HL-60 (cell line): ENCODE results near the gene FBXW9.
A peak's percentile ranks its signal among the peaks of the same experiment; 100 is the strongest.
"Not testable (repeated sequence)": the region's sequence is repeated elsewhere in the genome, so short reads cannot be mapped to it uniquely, and the experiment has no call there.

Experiments used
- DNase-seq, 2 experiments: peaks; one replicate each; pipeline ENCODE4 v3.0.0-alpha.2; 2010 to 2020; ENCODE audit warnings: low read depth in 1 of 2, low spot score in 1 of 2
- H3K27ac ChIP-seq: fragments of 250-450 bp; sonication (Bioruptor Pico); replicated peaks from 2 replicates; pipeline ENCODE4 v1.5.1; 2020; ENCODE audit warnings: mild to moderate bottlenecking, moderate library complexity
- H3K27me3 ChIP-seq: fragments of 250-450 bp; sonication (Bioruptor Pico); 2 replicates; pipeline ENCODE4 v1.5.1; 2021; ENCODE audit warnings: mild to moderate bottlenecking, moderate library complexity; ENCODE audit not compliant: insufficient read depth, poor library complexity, severe bottlenecking
- H3K4me3 ChIP-seq: replicated peaks from 2 replicates; pipeline ENCODE4 v1.5.1; 2011; ENCODE audit warnings: mild to moderate bottlenecking, control low read depth, low read length; ENCODE audit not compliant: insufficient read depth
- GABPA ChIP-seq: IDR thresholded peaks from 2 replicates; pipeline ENCODE4 v1.6.1; 2012; ENCODE audit warnings: low read depth
- POLR2AphosphoS5 ChIP-seq: IDR thresholded peaks from 2 replicates; pipeline ENCODE4 v1.6.1; 2012; ENCODE audit warnings: low read depth
- REST ChIP-seq: IDR thresholded peaks from 2 replicates; pipeline ENCODE4 v1.6.1; 2012; ENCODE audit warnings: low read depth; ENCODE audit not compliant: insufficient replicate concordance
- SPI1 ChIP-seq: IDR thresholded peaks from 2 replicates; pipeline ENCODE4 v1.6.1; 2012; ENCODE audit warnings: low read depth, mild to moderate bottlenecking, borderline replicate concordance
- TF ChIP-seq, protein P1 (sequence below): IDR thresholded peaks from one replicate; pipeline ENCODE4 v1.5.1; 2011; ENCODE audit warnings: low read length, control low read depth, inconsistent platforms; ENCODE audit not compliant: insufficient read depth

Gene FBXW9

DNA sequence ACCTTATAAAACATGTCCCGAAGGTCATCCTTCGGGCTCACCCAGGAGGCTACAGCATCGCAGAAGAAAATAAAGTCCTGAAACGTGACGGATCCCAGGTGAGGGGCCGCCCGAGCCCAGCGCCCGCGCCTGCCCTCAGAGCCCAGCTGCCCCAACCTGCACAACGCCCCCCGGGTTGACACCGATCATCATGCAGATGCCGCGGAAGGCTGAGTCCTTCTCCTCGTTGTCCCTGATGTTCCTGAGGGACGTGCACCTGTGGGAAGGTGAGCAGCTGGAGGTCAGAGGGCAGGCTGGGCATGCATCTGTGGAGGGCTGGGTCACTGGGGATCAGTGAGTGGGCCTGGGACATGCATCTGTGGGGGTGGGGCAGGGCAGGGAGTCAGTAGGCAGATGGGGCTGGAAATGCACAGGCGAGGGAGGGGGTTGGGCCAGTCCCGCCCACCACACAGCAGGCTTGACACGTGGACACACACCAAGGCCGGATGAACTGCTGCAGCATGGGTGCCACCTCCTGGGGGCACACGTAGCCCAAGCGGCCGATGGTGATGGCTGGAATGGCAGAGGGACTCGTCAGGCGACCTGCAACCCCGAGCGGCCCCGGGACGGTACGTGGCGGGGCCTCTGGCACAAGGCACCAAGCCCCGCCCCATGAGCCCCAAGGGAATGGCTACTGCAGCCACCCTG lies 5.3 kb upstream of the FBXW9 start:
- Histone ChIP-seq H3K27me3 (no peaks in the 10 kb centered on the region), H3K4me3 (no peak overlapping the region), H3K27ac (no peak overlapping the region)
- DNase-seq: no peak
- TF ChIP-seq SPI1 (no peak), POLR2AphosphoS5 (no peak; the same call in 1 of the 2 replicates), REST (no peak), GABPA (no peak)

DNA sequence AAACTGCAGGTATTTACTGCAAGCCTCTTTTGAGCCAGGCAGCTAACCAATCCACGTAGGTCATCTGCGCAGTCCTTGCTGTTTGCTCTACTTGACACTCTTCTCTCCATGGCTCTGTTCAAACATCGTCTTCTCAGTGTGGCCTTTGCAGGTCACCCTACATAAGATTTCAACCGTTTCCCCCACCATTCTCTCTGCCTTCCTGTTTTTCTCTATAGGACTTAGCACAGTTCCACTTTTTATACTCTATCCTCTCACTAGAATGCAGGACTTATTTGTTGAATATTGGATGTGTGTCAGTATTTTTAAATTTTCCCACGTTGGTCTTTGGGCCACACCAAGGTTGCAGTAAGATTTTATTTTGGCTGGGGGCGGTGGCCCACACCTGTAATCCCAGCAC lies 1.7 kb upstream of the FBXW9 start:
- TF ChIP-seq, protein P1, sequence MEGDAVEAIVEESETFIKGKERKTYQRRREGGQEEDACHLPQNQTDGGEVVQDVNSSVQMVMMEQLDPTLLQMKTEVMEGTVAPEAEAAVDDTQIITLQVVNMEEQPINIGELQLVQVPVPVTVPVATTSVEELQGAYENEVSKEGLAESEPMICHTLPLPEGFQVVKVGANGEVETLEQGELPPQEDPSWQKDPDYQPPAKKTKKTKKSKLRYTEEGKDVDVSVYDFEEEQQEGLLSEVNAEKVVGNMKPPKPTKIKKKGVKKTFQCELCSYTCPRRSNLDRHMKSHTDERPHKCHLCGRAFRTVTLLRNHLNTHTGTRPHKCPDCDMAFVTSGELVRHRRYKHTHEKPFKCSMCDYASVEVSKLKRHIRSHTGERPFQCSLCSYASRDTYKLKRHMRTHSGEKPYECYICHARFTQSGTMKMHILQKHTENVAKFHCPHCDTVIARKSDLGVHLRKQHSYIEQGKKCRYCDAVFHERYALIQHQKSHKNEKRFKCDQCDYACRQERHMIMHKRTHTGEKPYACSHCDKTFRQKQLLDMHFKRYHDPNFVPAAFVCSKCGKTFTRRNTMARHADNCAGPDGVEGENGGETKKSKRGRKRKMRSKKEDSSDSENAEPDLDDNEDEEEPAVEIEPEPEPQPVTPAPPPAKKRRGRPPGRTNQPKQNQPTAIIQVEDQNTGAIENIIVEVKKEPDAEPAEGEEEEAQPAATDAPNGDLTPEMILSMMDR: no peak
- TF ChIP-seq SPI1: peak; percentile 90
- DNase-seq: peak in 1 of 2 experiments; percentile 37
- no peaks in the 10 kb centered on the region for H3K27me3 ChIP-seq
- peak overlapping the region; percentile 82 for H3K27ac ChIP-seq
- H3K4me3 ChIP-seq: no peak overlapping the region

- H3K4me3 ChIP-seq: peak overlapping the region; percentile 97
- peak overlapping the region; percentile 82 for H3K27ac ChIP-seq
- H3K27me3 ChIP-seq, DNase-seq: not testable (repeated sequence)
Measured at GRCh38 chr19:12697425-12697824, 994 bp upstream of the FBXW9 start.

DNA sequence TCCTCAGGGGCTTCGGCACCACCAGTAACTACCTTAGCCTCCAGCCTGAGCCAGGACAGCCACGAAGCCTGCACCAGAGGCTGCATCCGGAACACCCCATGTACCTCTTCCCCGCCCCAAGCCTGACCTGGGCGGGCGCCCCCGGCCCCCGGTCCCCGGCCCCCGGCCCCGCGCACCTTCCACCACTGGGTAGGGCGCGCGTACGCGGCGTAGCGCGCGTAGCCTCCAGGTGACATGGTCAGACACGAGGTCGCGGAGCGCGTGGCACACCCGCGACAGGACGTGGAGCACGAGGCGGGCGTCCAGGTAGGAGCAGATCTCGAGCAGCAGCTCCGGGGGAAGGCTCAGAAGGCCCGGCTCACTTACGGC lies 450 bp downstream of the FBXW9 start:
- Histone ChIP-seq H3K4me3 (peak overlapping the region; percentile 97), H3K27ac (peak overlapping the region; percentile 82), H3K27me3 (no peaks in the 10 kb centered on the region)
- no peak for DNase-seq
- TF ChIP-seq GABPA (no peak), POLR2AphosphoS5 (no peak), SPI1 (no peak), REST (no peak)
- TF ChIP-seq, protein P1: no peak

DNA sequence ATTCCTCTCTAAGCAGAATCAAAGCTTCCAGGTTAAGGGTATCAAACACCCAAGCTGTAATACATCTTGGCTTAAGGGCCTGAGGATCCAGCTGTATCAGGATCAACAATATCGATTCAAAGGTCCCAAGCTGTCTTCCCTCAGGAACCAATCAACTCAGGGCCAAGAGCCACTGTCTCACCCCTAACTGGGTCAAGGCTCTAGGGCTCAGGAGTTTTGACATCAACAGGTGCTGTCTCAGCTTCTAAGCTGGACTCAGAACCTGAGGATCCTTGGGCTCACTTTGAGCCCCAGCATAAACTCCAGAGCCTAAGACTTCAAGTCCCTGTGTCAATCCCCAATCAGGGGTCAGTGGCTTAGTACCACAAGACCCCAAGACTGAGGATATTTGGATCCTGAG lies 917 bp downstream of the FBXW9 start:
- DNase-seq: no peak
- no peak for TF ChIP-seq POLR2AphosphoS5
- TF ChIP-seq, protein P1: no peak
- TF ChIP-seq REST: no peak
- peak overlapping the region; percentile 34 for H3K27ac ChIP-seq
- H3K4me3 ChIP-seq: peak overlapping the region; percentile 97
- no peaks in the 10 kb centered on the region for H3K27me3 ChIP-seq
